Brain microvascular endothelial cell (primary cell): Measurements from ENCODE around the gene PLCB3.

ENCODE experiments used
- DNase-seq: peaks from one replicate; pipeline ENCODE4 v3.0.0-alpha.2; 2020
- H3K27ac ChIP-seq: fragments of 250-450 bp; sonication (Bioruptor Pico); 2 replicates; pipeline ENCODE4 v1.5.1; 2020; ENCODE audit warnings: mild to moderate bottlenecking, moderate library complexity
- H3K27me3 ChIP-seq: fragments of 250-450 bp; sonication (Bioruptor Pico); replicated peaks from 2 replicates; pipeline ENCODE4 v1.5.1; 2020; ENCODE audit warnings: mild to moderate bottlenecking
- H3K36me3 ChIP-seq: fragments of 250-450 bp; sonication (Bioruptor Pico); replicated peaks from 2 replicates; pipeline ENCODE4 v1.5.1; 2020; ENCODE audit warnings: mild to moderate bottlenecking
- H3K4me3 ChIP-seq: 2 replicates; pipeline ENCODE4 v1.5.1; 2011; ENCODE audit warnings: low read depth, mild to moderate bottlenecking, control low read depth, low read length, moderate library complexity
- in situ Hi-C: cut with HindIII; loops from 2 replicates; pipeline ENCODE4 v1.10.0; 2017; ENCODE audit warnings: low sequenced_read_pairs, low pct_ligation_motif_present
- TF ChIP-seq, protein P1 (sequence below): IDR thresholded peaks from 2 replicates; pipeline ENCODE4 v1.5.1; 2011; ENCODE audit warnings: low read depth, mild to moderate bottlenecking, moderate library complexity, low read length, control low read depth, inconsistent platforms; ENCODE audit errors: missing control alignments

PLCB3 gene

DNA sequence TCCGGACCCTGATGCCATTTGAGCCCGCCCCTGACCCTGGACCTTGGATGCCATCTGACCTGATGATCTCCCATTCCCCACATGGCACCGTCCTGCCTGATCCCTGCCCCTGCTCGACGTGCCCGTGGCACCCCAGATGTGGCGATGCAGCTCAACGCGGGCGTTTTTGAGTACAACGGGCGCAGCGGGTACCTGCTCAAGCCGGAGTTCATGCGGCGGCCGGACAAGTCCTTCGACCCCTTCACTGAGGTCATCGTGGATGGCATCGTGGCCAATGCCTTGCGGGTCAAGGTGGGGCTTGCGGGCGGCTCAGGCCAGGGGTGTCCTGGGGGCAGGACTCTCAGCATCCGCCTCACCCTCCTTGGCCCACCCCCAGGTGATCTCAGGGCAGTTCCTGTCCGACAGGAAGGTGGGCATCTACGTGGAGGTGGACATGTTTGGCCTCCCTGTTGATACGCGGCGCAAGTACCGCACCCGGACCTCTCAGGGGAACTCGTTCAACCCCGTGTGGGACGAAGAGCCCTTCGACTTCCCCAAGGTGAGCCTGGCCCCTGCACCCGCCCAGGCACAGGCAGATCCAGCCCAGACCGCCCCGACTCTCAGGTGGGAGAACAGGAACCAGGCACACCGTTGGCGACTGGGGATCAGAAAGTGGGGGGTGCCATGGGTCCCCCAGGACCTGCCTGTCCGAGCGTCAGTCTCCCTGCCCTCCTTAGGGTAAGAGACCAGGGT, 11.1 kb downstream of the PLCB3 start:
- TF ChIP-seq, protein P1, sequence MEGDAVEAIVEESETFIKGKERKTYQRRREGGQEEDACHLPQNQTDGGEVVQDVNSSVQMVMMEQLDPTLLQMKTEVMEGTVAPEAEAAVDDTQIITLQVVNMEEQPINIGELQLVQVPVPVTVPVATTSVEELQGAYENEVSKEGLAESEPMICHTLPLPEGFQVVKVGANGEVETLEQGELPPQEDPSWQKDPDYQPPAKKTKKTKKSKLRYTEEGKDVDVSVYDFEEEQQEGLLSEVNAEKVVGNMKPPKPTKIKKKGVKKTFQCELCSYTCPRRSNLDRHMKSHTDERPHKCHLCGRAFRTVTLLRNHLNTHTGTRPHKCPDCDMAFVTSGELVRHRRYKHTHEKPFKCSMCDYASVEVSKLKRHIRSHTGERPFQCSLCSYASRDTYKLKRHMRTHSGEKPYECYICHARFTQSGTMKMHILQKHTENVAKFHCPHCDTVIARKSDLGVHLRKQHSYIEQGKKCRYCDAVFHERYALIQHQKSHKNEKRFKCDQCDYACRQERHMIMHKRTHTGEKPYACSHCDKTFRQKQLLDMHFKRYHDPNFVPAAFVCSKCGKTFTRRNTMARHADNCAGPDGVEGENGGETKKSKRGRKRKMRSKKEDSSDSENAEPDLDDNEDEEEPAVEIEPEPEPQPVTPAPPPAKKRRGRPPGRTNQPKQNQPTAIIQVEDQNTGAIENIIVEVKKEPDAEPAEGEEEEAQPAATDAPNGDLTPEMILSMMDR, result no peak
- Histone ChIP-seq H3K36me3 (peaks cover 80% of the 10 kb centered on the region), H3K27me3 (no peaks in the 10 kb centered on the region), H3K27ac (no peak overlapping the region), H3K4me3 (no peak overlapping the region)
- in situ Hi-C loops, result no loop called here
- no peak for DNase-seq

DNA sequence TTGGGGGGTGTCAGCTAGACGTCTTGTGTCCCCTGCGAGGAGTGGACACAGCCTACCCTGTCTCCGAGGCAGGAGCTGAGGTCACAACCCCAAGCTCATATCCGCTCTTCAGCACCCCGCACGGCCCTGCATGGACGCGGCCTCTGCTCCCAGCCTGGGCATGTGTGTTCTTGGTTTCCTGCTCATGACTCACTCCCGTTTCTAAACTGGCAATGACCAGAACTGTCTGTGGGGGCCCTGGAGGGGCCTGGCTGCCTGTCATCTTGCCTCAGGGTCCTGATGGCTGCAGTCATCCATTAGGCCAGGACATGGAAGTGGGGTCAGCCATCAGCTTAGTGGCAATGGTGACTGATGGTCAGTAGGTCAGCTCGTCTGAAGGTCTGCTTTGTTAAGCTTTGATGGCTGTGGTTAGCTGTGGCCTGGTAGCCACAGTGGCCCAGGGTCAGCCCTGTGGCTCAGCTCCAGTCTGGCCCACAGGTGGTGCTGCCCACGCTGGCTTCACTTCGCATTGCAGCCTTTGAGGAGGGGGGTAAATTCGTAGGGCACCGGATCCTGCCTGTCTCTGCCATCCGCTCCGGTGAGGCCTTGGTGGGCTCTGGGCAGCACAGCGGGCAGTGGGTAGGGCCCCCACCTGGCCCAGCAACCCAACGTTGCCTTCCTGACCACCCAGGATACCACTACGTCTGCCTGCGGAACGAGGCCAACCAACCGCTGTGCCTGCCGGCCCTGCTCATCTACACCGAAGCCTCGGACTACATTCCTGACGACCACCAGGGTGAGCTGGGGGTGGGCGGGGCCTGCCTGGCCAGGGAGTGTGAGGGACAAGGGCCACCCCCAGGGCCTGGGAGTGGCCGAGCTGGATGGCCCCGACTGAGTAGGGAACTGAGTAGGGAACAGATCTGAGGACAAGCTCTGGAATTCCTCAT, 12.0 kb downstream of the PLCB3 start:
- in situ Hi-C loops, result no loop called here
- peak overlapping the region; percentile 15 for H3K27ac ChIP-seq
- no peak overlapping the region for H3K4me3 ChIP-seq
- TF ChIP-seq, protein P1, result peak; percentile 33
- H3K27me3 ChIP-seq, result no peaks in the 10 kb centered on the region
- peak; percentile 63 for DNase-seq
- H3K36me3 ChIP-seq, result peaks cover 77% of the 10 kb centered on the region

DNA sequence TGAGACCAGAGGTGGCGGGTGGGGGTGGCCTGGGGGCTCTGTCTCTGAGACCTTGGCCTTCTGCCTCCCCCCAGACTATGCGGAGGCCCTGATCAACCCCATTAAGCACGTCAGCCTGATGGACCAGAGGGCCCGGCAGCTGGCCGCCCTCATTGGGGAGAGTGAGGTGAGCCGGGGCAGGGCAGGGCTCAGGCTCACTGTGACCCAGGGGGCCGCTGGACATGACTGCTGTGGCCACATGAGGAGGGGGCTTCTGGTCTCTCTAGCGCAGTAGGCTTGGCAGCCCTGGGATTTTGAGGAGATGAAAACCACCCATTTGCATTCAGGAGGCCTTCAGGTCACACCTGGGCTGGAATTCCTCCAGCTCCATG, 12.6 kb downstream of the PLCB3 start:
- Histone ChIP-seq H3K27me3 (no peaks in the 10 kb centered on the region), H3K27ac (no peak overlapping the region), H3K4me3 (no peak overlapping the region), H3K36me3 (peaks cover 73% of the 10 kb centered on the region)
- TF ChIP-seq, protein P1, result no peak
- in situ Hi-C loops, result no loop called here
- DNase-seq, result no peak

DNA sequence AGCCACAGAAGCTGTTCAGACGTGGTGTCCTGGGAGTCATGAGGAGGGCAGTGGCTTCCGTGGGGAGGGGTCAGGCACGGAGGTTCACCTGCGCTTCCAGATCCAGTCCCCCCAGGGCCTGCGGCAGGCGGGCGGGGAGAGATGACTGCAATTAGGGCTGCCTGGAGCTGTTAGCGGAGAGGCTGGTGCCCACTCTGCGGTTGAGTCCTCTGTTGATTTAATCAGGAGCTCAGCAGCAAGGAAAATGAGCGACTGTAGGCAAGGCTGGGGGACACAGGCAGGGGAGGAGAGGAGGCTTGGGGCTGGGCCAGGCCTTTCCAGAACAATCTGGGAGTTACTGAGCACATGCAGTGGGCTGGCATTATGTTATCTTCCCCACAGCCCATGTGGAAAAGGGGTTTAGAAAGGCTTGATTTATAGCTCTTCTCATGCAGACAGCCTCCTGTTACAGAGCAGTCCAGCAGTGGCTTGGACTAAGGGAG, 13.1 kb downstream of the PLCB3 start:
- in situ Hi-C loops, result no loop called here
- Histone ChIP-seq H3K27ac (no peak overlapping the region), H3K27me3 (no peaks in the 10 kb centered on the region), H3K36me3 (peaks cover 68% of the 10 kb centered on the region), H3K4me3 (no peak overlapping the region)
- no peak for DNase-seq
- TF ChIP-seq, protein P1, result no peak

DNA sequence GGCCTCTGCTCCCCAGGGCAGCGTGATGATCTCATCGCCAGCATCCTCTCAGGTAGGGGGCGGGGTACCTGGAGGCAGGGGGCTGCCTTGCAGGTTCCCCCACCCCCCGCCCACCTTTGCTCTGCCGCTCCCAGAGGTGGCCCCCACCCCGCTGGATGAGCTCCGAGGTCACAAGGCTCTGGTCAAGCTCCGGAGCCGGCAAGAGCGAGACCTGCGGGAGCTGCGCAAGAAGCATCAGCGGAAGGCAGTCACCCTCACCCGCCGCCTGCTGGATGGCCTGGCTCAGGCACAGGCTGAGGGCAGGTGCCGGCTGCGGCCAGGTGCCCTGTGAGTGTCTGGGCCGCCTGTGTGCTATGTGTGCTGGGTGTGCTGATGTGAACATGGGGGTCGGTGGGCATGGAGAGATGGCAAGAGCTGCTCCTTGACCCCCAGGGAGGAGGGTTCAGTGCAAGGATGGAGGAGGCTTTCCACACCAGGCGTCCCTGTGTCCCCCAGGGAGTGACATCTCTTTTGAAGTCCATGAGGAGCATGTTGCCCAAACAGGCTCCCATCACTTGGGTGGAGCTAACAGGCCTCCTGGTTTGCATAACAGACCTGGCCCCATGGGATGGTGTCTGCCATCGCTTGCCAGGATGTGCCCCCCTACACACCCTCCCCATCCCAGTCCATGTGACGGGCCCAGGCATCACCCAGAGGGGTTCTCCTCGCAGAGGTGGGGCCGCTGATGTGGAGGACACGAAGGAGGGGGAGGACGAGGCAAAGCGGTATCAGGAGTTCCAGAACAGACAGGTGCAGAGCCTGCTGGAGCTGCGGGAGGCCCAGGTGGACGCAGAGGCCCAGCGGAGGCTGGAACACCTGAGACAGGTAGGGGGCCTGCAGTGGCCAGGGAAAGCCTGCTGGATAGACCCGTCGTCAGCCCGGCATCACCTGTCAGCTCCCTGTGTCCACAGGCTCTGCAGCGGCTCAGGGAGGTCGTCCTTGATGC, 14.1 kb downstream of the PLCB3 start:
- H3K27me3 ChIP-seq, result no peaks in the 10 kb centered on the region
- no peak overlapping the region for H3K4me3 ChIP-seq
- TF ChIP-seq, protein P1, result no peak
- no peak overlapping the region for H3K27ac ChIP-seq
- no peak for DNase-seq
- in situ Hi-C loops, result no loop called here
- peaks cover 59% of the 10 kb centered on the region for H3K36me3 ChIP-seq
